ENCODE data around the gene OGFR. TPM values are rescaled to one million over a fixed set of nuclear protein-coding genes. Genes with fewer than 3 reads are reported as not detected.
A peak's percentile ranks its signal among the peaks of the same experiment; 100 is the strongest.

The OGFR gene
- total RNA-seq, 1 experiment from 2014 or later: 117 TPM

DNA sequence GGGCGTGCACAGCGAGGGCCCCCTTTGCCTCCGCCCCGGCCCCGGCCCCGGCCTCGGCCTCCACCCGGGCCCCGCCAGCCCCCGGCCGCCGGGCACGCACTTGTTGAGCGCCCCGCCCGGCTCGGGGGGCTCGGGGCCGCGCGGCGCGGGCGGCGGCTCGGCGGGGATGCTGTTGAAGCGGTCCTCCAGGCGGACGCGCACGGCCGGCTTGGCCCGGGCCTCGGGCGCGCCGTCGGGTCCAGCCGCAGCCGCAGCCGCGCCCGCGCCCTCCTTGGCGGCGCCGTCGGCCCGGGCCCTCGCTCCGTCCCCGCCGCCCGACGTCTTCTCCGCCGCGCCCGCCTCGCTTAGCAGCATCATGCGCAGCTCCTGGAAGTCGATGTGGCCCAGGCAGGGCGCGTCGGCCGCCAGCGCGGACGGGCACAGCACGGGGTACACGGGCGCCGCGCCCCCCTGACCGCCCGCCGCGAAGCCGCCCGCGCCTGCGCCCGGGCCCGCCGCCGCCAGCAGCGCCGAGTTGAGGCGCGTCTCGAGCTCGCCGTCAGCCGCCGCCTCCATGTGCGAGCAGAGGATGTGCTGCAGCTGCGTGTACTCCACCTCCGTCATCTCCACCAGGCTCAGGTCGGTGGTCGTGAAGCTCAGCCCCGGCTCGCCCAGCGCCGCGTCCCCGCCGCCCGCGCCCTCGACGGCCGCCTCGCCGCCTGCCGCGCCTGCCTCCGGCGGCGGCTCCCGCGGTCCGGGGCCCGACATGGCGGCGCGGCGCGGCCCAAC is 56.5 kb downstream of the OGFR start:
- peak; percentile 33 for DNase-seq (ENCODE audit: low read depth)

DNA sequence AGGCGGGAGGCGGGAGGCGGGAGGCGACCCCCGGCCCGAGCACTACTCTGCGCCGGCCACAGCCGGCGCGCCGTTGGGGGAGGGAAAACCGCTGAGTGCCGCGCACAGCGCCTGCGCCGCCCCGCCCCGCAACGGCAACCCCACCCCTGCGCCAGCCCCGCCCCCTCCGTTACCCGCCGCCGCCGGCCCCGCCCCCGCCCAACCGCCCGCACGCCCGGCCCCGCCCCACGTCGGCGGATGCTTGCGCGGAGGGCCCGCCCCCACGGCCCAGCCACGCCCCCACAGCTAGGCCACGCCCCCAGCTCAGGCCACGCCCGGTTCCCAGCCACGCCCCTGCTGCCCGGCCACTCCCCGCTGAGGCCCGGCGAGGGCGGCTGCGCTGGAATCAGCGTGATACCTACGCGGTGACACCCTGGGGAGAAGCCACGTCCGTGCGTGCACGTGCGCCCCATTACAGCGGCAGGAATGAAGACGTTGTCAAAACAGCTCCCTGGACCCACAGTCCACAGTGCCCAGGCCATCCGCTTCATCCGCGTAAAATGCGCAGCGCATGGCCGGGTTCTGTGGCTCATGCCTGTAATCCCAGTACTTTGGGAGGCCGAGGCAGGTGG is 57.2 kb downstream of the OGFR start, which contains the start of gene TCFL5:
TCFL5 (minus strand) TSS at position 97 of the 611 bp plus-strand sequence. CDS start 152 bp downstream, outside the sequence.
- peak; percentile 48 for DNase-seq (ENCODE audit: low read depth)

Other genes starting within 250 kb of the OGFR start
- 43.9 and 69.5 TPM in 2 replicates for gene SLCO4A1, start 162.3 kb upstream of the OGFR start, total RNA-seq (2014; rRNA removed; shearing (Covaris generic))
- gene NTSR1, start 96.0 kb upstream of the OGFR start, total RNA-seq (2014; rRNA removed; shearing (Covaris generic)): 0.07 and 0.54 TPM in 2 replicates
- gene MRGBP, start 8.4 kb upstream of the OGFR start, total RNA-seq (2014; rRNA removed; shearing (Covaris generic)): 56.4 and 65.9 TPM in 2 replicates
- 0.17 TPM in 1 of 2 replicates, not detected in the other for gene COL9A3, start 12.2 kb downstream of the OGFR start, total RNA-seq (2014; rRNA removed; shearing (Covaris generic))
- gene TCFL5, start 57.0 kb downstream of the OGFR start, total RNA-seq (2014; rRNA removed; shearing (Covaris generic)): 13.8 and 19.1 TPM in 2 replicates
- gene DIDO1, start 121.7 kb downstream of the OGFR start, total RNA-seq (2014; rRNA removed; shearing (Covaris generic)): 26.1 and 42.6 TPM in 2 replicates
- gene GID8, start 133.3 kb downstream of the OGFR start, total RNA-seq (2014; rRNA removed; shearing (Covaris generic)): 40.4 and 53.4 TPM in 2 replicates
- gene SLC17A9, start 147.9 kb downstream of the OGFR start, total RNA-seq (2014; rRNA removed; shearing (Covaris generic)): not detected in 2 replicates
- gene BHLHE23, start 202.1 kb downstream of the OGFR start, total RNA-seq (2014; rRNA removed; shearing (Covaris generic)): not detected in 2 replicates

Measured in M059J (cell line).